ENCODE data around the gene HUWE1.
"Not testable (repeated sequence)": the region's sequence is repeated elsewhere in the genome, so short reads cannot be mapped to it uniquely, and the experiment has no call there.

Gene HUWE1

GRCh38 chrX:53724872-53725271 lies 38.4 kb upstream of the HUWE1 start:
- Histone ChIP-seq H2AFZ (ENCODE audit: low read depth, low read length) (no peak overlapping the region), H3K4me2 (ENCODE audit: insufficient read depth, low read length) (no peak overlapping the region), H3K36me3 (ENCODE audit: insufficient read depth, low read length) (no peaks in the 10 kb centered on the region), H3K9ac (ENCODE audit: low read depth, low read length) (no peak overlapping the region), H3K79me2 (ENCODE audit: insufficient read depth, low read length) (no peaks in the 10 kb centered on the region), H3K4me3 (ENCODE audit: low read depth in 1 of 2, low read length in 2 of 2) (no peak overlapping the region), H3K27me3 (ENCODE audit: insufficient read depth, low read length, poor library complexity) (no peaks in the 10 kb centered on the region), H3K9me3 (ENCODE audit: insufficient read depth, low read length, severe bottlenecking) (no peaks in the 10 kb centered on the region), H3K4me1 (ENCODE audit: insufficient read depth, low read length) (no peaks in the 10 kb centered on the region), H3K27ac (ENCODE audit: low read length) (no peak overlapping the region), H4K20me1 (ENCODE audit: insufficient read depth, low read length) (no peaks in the 10 kb centered on the region)
- DNase-seq (no peak), ATAC-seq (ENCODE audit: insufficient read depth, low read depth) (no peak)
- TF ChIP-seq CTCF (IDR thresholded peaks at IDR 0.05; ENCODE audit: borderline replicate concordance, extremely low read depth, low read length, poor library complexity, severe bottlenecking) (no peak), EZH2 (IDR thresholded peaks at IDR 0.05; ENCODE audit: borderline replicate concordance, low read depth, low read length, severe bottlenecking) (no peak)

GRCh38 chrX:53723381-53723780 lies 36.9 kb upstream of the HUWE1 start:
- Histone ChIP-seq H3K4me2 (ENCODE audit: insufficient read depth, low read length) (no peak overlapping the region), H3K36me3 (ENCODE audit: insufficient read depth, low read length) (no peaks in the 10 kb centered on the region)
- TF ChIP-seq EZH2 (IDR thresholded peaks at IDR 0.05; ENCODE audit: borderline replicate concordance, low read depth, low read length, severe bottlenecking): no peak
- no peak for TF ChIP-seq CTCF (IDR thresholded peaks at IDR 0.05; ENCODE audit: borderline replicate concordance, extremely low read depth, low read length, poor library complexity, severe bottlenecking)

GRCh38 chrX:53721610-53722009 lies 35.1 kb upstream of the HUWE1 start:
- H2AFZ ChIP-seq (ENCODE audit: low read depth, low read length); H4K20me1 ChIP-seq (ENCODE audit: insufficient read depth, low read length); H3K9me3 ChIP-seq (ENCODE audit: insufficient read depth, low read length, severe bottlenecking); DNase-seq; H3K27ac ChIP-seq (ENCODE audit: low read length); H3K36me3 ChIP-seq (ENCODE audit: insufficient read depth, low read length); H3K4me2 ChIP-seq (ENCODE audit: insufficient read depth, low read length); H3K27me3 ChIP-seq (ENCODE audit: insufficient read depth, low read length, poor library complexity); H3K4me3 ChIP-seq (ENCODE audit: low read depth in 1 of 2, low read length in 2 of 2); ATAC-seq (ENCODE audit: insufficient read depth, low read depth); H3K9ac ChIP-seq (ENCODE audit: low read depth, low read length); H3K79me2 ChIP-seq (ENCODE audit: insufficient read depth, low read length): not testable (repeated sequence)
- H3K4me1 ChIP-seq (ENCODE audit: insufficient read depth, low read length): peaks cover 16% of the 10 kb centered on the region

More at GRCh38 chrX:53723381-53723780, 36.9 kb upstream of the HUWE1 start:
- ATAC-seq (ENCODE audit: insufficient read depth, low read depth) (no peak), DNase-seq (no peak)
- Histone ChIP-seq H3K27me3 (ENCODE audit: insufficient read depth, low read length, poor library complexity) (no peaks in the 10 kb centered on the region), H3K27ac (ENCODE audit: low read length) (no peak overlapping the region), H3K79me2 (ENCODE audit: insufficient read depth, low read length) (no peaks in the 10 kb centered on the region), H4K20me1 (ENCODE audit: insufficient read depth, low read length) (no peaks in the 10 kb centered on the region), H2AFZ (ENCODE audit: low read depth, low read length) (no peak overlapping the region), H3K9ac (ENCODE audit: low read depth, low read length) (no peak overlapping the region), H3K9me3 (ENCODE audit: insufficient read depth, low read length, severe bottlenecking) (no peaks in the 10 kb centered on the region), H3K4me3 (ENCODE audit: low read depth in 1 of 2, low read length in 2 of 2) (no peak overlapping the region), H3K4me1 (ENCODE audit: insufficient read depth, low read length) (no peaks in the 10 kb centered on the region)

GRCh38 chrX:53719666-53720065 lies 33.1 kb upstream of the HUWE1 start:
- not testable (repeated sequence) for H3K79me2 ChIP-seq (ENCODE audit: insufficient read depth, low read length); H3K4me2 ChIP-seq (ENCODE audit: insufficient read depth, low read length); H3K27ac ChIP-seq (ENCODE audit: low read length); ATAC-seq (ENCODE audit: insufficient read depth, low read depth); H3K4me3 ChIP-seq (ENCODE audit: low read depth in 1 of 2, low read length in 2 of 2); DNase-seq; H3K9ac ChIP-seq (ENCODE audit: low read depth, low read length); H3K36me3 ChIP-seq (ENCODE audit: insufficient read depth, low read length); H2AFZ ChIP-seq (ENCODE audit: low read depth, low read length); H4K20me1 ChIP-seq (ENCODE audit: insufficient read depth, low read length); H3K9me3 ChIP-seq (ENCODE audit: insufficient read depth, low read length, severe bottlenecking); H3K27me3 ChIP-seq (ENCODE audit: insufficient read depth, low read length, poor library complexity)
- peaks cover 35% of the 10 kb centered on the region for H3K4me1 ChIP-seq (ENCODE audit: insufficient read depth, low read length)
